HEK293 (cell line): Measurements from ENCODE around the gene SNUPN.
A peak's percentile ranks its signal among the peaks of the same experiment; 100 is the strongest.

Source experiments
- HOXD13 ChIP-seq: sonication (generic); formaldehyde crosslinking; IDR thresholded peaks from 2 replicates; pipeline ENCODE4 v1.8.0; 2022; ENCODE audit warnings: missing genetic modification reagents, borderline replicate concordance
- KLF17 ChIP-seq: fragments of 450-650 bp; formaldehyde crosslinking; IDR thresholded peaks from 2 replicates; pipeline ENCODE4 v1.5.1; 2016; ENCODE audit warnings: missing biosample characterization, missing genetic modification characterization
- KLF7 ChIP-seq: fragments of 450-650 bp; formaldehyde crosslinking; IDR thresholded peaks from 2 replicates; pipeline ENCODE4 v1.5.1; 2016; ENCODE audit warnings: missing biosample characterization, missing genetic modification characterization, borderline replicate concordance
- KLF9 ChIP-seq: fragments of 450-650 bp; formaldehyde crosslinking; IDR thresholded peaks from 2 replicates; pipeline ENCODE4 v1.5.1; 2016; ENCODE audit warnings: missing biosample characterization, missing genetic modification characterization, low read depth
- MYNN ChIP-seq: fragments of 450-650 bp; formaldehyde crosslinking; IDR thresholded peaks from 2 replicates; pipeline ENCODE4 v1.5.1; 2016; ENCODE audit warnings: missing biosample characterization, missing genetic modification characterization, borderline replicate concordance
- OVOL3 ChIP-seq: fragments of 450-650 bp; formaldehyde crosslinking; IDR thresholded peaks from 2 replicates; pipeline ENCODE4 v1.5.1; 2016; ENCODE audit warnings: missing biosample characterization, missing genetic modification characterization
- PRDM1 ChIP-seq: fragments of 450-650 bp; formaldehyde crosslinking; IDR thresholded peaks from 2 replicates; pipeline ENCODE4; 2016; ENCODE audit warnings: missing biosample characterization, missing genetic modification characterization
- RBAK ChIP-seq: fragments of 450-650 bp; formaldehyde crosslinking; IDR thresholded peaks from 2 replicates; pipeline ENCODE4 v1.5.1; 2016; ENCODE audit warnings: missing biosample characterization, missing genetic modification characterization
- TRIM28 ChIP-seq: IDR thresholded peaks from 2 replicates; pipeline ENCODE4 v1.6.1; 2011; ENCODE audit warnings: low read length, control low read depth, borderline replicate concordance
- ZBTB10 ChIP-seq: fragments of 450-650 bp; formaldehyde crosslinking; IDR thresholded peaks from 2 replicates; pipeline ENCODE4 v1.5.1; 2016; ENCODE audit warnings: missing biosample characterization, missing genetic modification characterization
- ZBTB20 ChIP-seq: fragments of 450-650 bp; formaldehyde crosslinking; IDR thresholded peaks from 2 replicates; pipeline ENCODE4 v1.5.1; 2016; ENCODE audit warnings: missing biosample characterization, missing genetic modification characterization
- ZBTB7A ChIP-seq: fragments of 450-650 bp; formaldehyde crosslinking; IDR thresholded peaks from 2 replicates; pipeline ENCODE4 v1.5.1; 2016; ENCODE audit warnings: low read depth, missing biosample characterization, missing genetic modification characterization
- ZBTB8A ChIP-seq: fragments of 450-650 bp; formaldehyde crosslinking; IDR thresholded peaks from 2 replicates; pipeline ENCODE4 v1.5.1; 2016; ENCODE audit warnings: missing biosample characterization, missing genetic modification characterization
- ZFP3 ChIP-seq: fragments of 450-650 bp; formaldehyde crosslinking; IDR thresholded peaks from 2 replicates; pipeline ENCODE4 v1.5.1; 2016; ENCODE audit warnings: low read depth, missing biosample characterization, missing genetic modification characterization
- ZFP41 ChIP-seq: fragments of 450-650 bp; formaldehyde crosslinking; IDR thresholded peaks from 2 replicates; pipeline ENCODE4 v1.5.1; 2016; ENCODE audit warnings: missing biosample characterization, missing genetic modification characterization, borderline replicate concordance
- ZFP69B ChIP-seq: fragments of 450-650 bp; formaldehyde crosslinking; IDR thresholded peaks from 2 replicates; pipeline ENCODE4 v1.5.1; 2016; ENCODE audit warnings: missing biosample characterization, missing genetic modification characterization
- ZNF112 ChIP-seq: fragments of 450-650 bp; formaldehyde crosslinking; IDR thresholded peaks from 2 replicates; pipeline ENCODE4 v1.5.0; 2017; ENCODE audit warnings: missing biosample characterization, missing genetic modification characterization
- ZNF133 ChIP-seq: fragments of 450-650 bp; formaldehyde crosslinking; IDR thresholded peaks from 2 replicates; pipeline ENCODE4 v1.5.1; 2016; ENCODE audit warnings: missing biosample characterization, missing genetic modification characterization
- ZNF138 ChIP-seq: fragments of 450-650 bp; formaldehyde crosslinking; IDR thresholded peaks from 2 replicates; pipeline ENCODE4 v1.5.1; 2016; ENCODE audit warnings: missing biosample characterization, missing genetic modification characterization, borderline replicate concordance
- ZNF146 ChIP-seq: fragments of 450-650 bp; formaldehyde crosslinking; IDR thresholded peaks from 2 replicates; pipeline ENCODE4 v1.5.1; 2016; ENCODE audit warnings: missing biosample characterization, missing genetic modification characterization
- ZNF16 ChIP-seq: fragments of 450-650 bp; formaldehyde crosslinking; IDR thresholded peaks from 2 replicates; pipeline ENCODE4 v1.5.1; 2016; ENCODE audit warnings: low read depth, missing biosample characterization, missing genetic modification characterization
- ZNF202 ChIP-seq: fragments of 450-650 bp; formaldehyde crosslinking; IDR thresholded peaks from 2 replicates; pipeline ENCODE4 v1.5.1; 2016; ENCODE audit warnings: missing biosample characterization, missing genetic modification characterization, borderline replicate concordance
- ZNF211 ChIP-seq: fragments of 450-650 bp; formaldehyde crosslinking; IDR thresholded peaks from 2 replicates; pipeline ENCODE4 v1.5.1; 2016; ENCODE audit warnings: low read depth, missing biosample characterization, missing genetic modification characterization
- ZNF239 ChIP-seq: fragments of 450-650 bp; formaldehyde crosslinking; IDR thresholded peaks from 2 replicates; pipeline ENCODE4 v1.5.1; 2016; ENCODE audit warnings: missing biosample characterization, missing genetic modification characterization
- ZNF24 ChIP-seq: fragments of 450-650 bp; formaldehyde crosslinking; IDR thresholded peaks from 2 replicates; pipeline ENCODE4 v1.5.1; 2016; ENCODE audit warnings: missing biosample characterization, missing genetic modification characterization
- ZNF302 ChIP-seq: fragments of 450-650 bp; formaldehyde crosslinking; IDR thresholded peaks from 2 replicates; pipeline ENCODE4 v1.5.1; 2016; ENCODE audit warnings: missing biosample characterization, missing genetic modification characterization, low read depth
- ZNF311 ChIP-seq: fragments of 450-650 bp; formaldehyde crosslinking; IDR thresholded peaks from 2 replicates; pipeline ENCODE4 v1.5.1; 2017; ENCODE audit warnings: missing biosample characterization, missing genetic modification characterization, borderline replicate concordance
- ZNF404 ChIP-seq: fragments of 450-650 bp; formaldehyde crosslinking; IDR thresholded peaks from 2 replicates; pipeline ENCODE4 v1.5.1; 2017; ENCODE audit warnings: missing biosample characterization, missing genetic modification characterization
- ZNF423 ChIP-seq: fragments of 450-650 bp; formaldehyde crosslinking; IDR thresholded peaks from 2 replicates; pipeline ENCODE4 v1.5.1; 2016; ENCODE audit warnings: missing biosample characterization, missing genetic modification characterization
- ZNF521 ChIP-seq: fragments of 450-650 bp; formaldehyde crosslinking; IDR thresholded peaks from 2 replicates; pipeline ENCODE4 v1.5.1; 2017; ENCODE audit warnings: missing biosample characterization, mild to moderate bottlenecking, missing genetic modification characterization
- ZNF596 ChIP-seq: fragments of 450-650 bp; IDR thresholded peaks from 2 replicates; pipeline ENCODE4 v1.5.0; 2018; ENCODE audit warnings: missing biosample characterization, mild to moderate bottlenecking, missing genetic modification characterization, moderate library complexity
- ZNF621 ChIP-seq: fragments of 450-650 bp; formaldehyde crosslinking; IDR thresholded peaks from 2 replicates; pipeline ENCODE4 v1.5.1; 2017; ENCODE audit warnings: missing biosample characterization, missing genetic modification characterization
- ZNF624 ChIP-seq: fragments of 450-650 bp; formaldehyde crosslinking; IDR thresholded peaks from 2 replicates; pipeline ENCODE4 v1.5.1; 2017; ENCODE audit warnings: missing biosample characterization, missing genetic modification characterization
- ZNF639 ChIP-seq: fragments of 450-650 bp; formaldehyde crosslinking; IDR thresholded peaks from 2 replicates; pipeline ENCODE4 v1.5.1; 2016; ENCODE audit warnings: missing biosample characterization, missing genetic modification characterization
- ZNF664 ChIP-seq: fragments of 450-650 bp; formaldehyde crosslinking; IDR thresholded peaks from 2 replicates; pipeline ENCODE4 v1.5.1; 2016; ENCODE audit warnings: missing biosample characterization, missing genetic modification characterization
- ZNF792 ChIP-seq: fragments of 450-650 bp; formaldehyde crosslinking; IDR thresholded peaks from 2 replicates; pipeline ENCODE4 v1.5.1; 2016; ENCODE audit warnings: missing biosample characterization, missing genetic modification characterization
- ZNF830 ChIP-seq: fragments of 450-650 bp; IDR thresholded peaks from 2 replicates; pipeline ENCODE4 v1.5.0; 2018; ENCODE audit warnings: missing biosample characterization, missing genetic modification characterization, low read depth, mild to moderate bottlenecking, moderate library complexity
- ZSCAN16 ChIP-seq: fragments of 450-650 bp; formaldehyde crosslinking; IDR thresholded peaks from 2 replicates; pipeline ENCODE4 v1.5.1; 2016; ENCODE audit warnings: missing biosample characterization, missing genetic modification characterization
- ZSCAN30 ChIP-seq: fragments of 450-650 bp; IDR thresholded peaks from 2 replicates; pipeline ENCODE4 v1.5.1; 2018; ENCODE audit warnings: missing biosample characterization, mild to moderate bottlenecking, missing genetic modification characterization, moderate library complexity

Gene SNUPN

GRCh38 chr15:75578173-75578947 is 47.2 kb downstream of the SNUPN start (continued):
- TF ChIP-seq ZNF138 (tag by site-specific recombination) (no peak), ZNF146 (tag by site-specific recombination) (no peak), ZNF792 (no peak), ZSCAN30 (tag by site-specific recombination) (peak; percentile 79), ZBTB8A (tag by site-specific recombination) (0 out of 2 replicates have a peak, but pooled peaks have one; percentile 13), ZNF239 (no peak), RBAK (tag by site-specific recombination) (no peak), ZNF133 (tag by site-specific recombination) (no peak), ZFP69B (tag by site-specific recombination) (no peak), ZBTB10 (tag by site-specific recombination) (peak; percentile 74; the same call in 1 of the 2 replicates), ZNF521 (no peak), ZNF830 (tag by site-specific recombination) (no peak), ZNF624 (tag by site-specific recombination) (no peak), PRDM1 (tag by site-specific recombination) (no peak), ZNF664 (tag by site-specific recombination) (no peak), MYNN (tag by site-specific recombination) (no peak), ZNF24 (tag by site-specific recombination) (no peak), ZFP41 (tag by site-specific recombination) (no peak), ZNF302 (tag by site-specific recombination) (no peak), ZNF423 (no peak), ZNF16 (tag by site-specific recombination) (no peak), ZNF311 (no peak), ZNF112 (tag by site-specific recombination) (no peak), OVOL3 (tag by site-specific recombination) (no peak), KLF17 (tag by site-specific recombination) (no peak), HOXD13 (CRISPR knock-in tag) (no peak), ZBTB20 (tag by site-specific recombination) (no peak; the same call in 1 of the 2 replicates), ZNF211 (tag by site-specific recombination) (no peak), KLF9 (tag by site-specific recombination) (peak; percentile 6; the same call in 1 of the 2 replicates), ZBTB7A (tag by site-specific recombination) (no peak; the same call in 1 of the 2 replicates), TRIM28 (no peak), KLF7 (tag by site-specific recombination) (no peak), ZSCAN16 (no peak), ZNF404 (no peak), ZFP3 (tag by site-specific recombination) (no peak), ZNF639 (tag by site-specific recombination) (no peak), ZNF596 (tag by site-specific recombination) (peak; percentile 61; the same call in 1 of the 2 replicates), ZNF621 (tag by site-specific recombination) (no peak), ZNF202 (tag by site-specific recombination) (no peak)
